ENCODE results near the gene NAAA. TPM values are rescaled to one million over a fixed set of nuclear protein-coding genes. Genes with fewer than 3 reads are reported as not detected.

Gene NAAA
- polyA plus RNA-seq, 1 of the 3 experiments (the other 2 are of a cell fraction), result 3.5 TPM

DNA sequence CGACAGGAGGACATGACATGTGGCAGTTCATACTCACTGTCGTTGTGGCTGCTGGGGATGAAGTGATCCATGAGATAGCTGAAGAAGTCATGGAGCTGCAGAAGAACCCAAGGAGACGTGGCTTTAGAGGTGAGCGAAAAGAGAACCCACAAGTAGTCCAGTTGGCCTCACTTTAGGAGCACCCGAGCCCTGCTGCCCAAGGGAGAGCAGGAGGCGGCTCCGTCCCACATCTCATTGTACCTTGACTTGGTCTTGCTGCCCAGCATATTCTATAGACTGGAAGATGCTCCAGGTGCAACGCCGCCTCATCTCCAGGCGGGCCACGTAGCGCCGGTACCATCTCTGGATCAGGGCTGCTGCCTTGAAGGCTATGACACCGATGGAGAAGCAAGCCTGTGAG, 49.2 kb downstream of the NAAA start:
- WGBS (ENCODE audit: low lambda C conversion rate), result 82% methylated on average over 7 of the region's 14 CpGs
- CTCF ChIA-PET, result interaction anchor here (1.0 to 2.1 kb wide), 2 partner anchors 13 to 24 kb away, joined by 4 to 13 read pairs; no protein-coding TSS in a partner anchor
- Histone ChIP-seq H3K27me3 (ENCODE audit: insufficient read depth) (peaks cover 11% of the 10 kb centered on the region; the same call in 1 of the 2 replicates), H3K9ac (no peak overlapping the region), H3K27ac (ENCODE audit: low read depth in 2 of 2, low read length in 1 of 2) (no peak overlapping the region), H3K4me2 (no peak overlapping the region), H3K4me1 (ENCODE audit: control insufficient read depth in 1 of 2, insufficient read depth in 2 of 2, low read depth in 1 of 2, low read length in 1 of 2) (no peaks in the 10 kb centered on the region), H3K9me3 (no peaks in the 10 kb centered on the region), H3K9me2 (no peaks in the 10 kb centered on the region), H4K20me1 (ENCODE audit: insufficient read depth) (no peaks in the 10 kb centered on the region), H3K4me3 (ENCODE audit: low read depth in 2 of 2, low read length in 1 of 2) (no peak overlapping the region), H3K79me2 (ENCODE audit: insufficient read depth) (no peaks in the 10 kb centered on the region), H3K36me3 (replicated peaks in 1 of 2; ENCODE audit: control insufficient read depth in 1 of 2, insufficient read depth in 2 of 2, low read length in 1 of 2) (no peaks in the 10 kb centered on the region), H2AFZ (ENCODE audit: low read depth) (no peak overlapping the region), H3F3A (replicated peaks; ENCODE audit: insufficient read depth) (no peaks in the 10 kb centered on the region)
- POLR2A ChIA-PET, result no interaction called here
- TF ChIP-seq, protein P1, sequence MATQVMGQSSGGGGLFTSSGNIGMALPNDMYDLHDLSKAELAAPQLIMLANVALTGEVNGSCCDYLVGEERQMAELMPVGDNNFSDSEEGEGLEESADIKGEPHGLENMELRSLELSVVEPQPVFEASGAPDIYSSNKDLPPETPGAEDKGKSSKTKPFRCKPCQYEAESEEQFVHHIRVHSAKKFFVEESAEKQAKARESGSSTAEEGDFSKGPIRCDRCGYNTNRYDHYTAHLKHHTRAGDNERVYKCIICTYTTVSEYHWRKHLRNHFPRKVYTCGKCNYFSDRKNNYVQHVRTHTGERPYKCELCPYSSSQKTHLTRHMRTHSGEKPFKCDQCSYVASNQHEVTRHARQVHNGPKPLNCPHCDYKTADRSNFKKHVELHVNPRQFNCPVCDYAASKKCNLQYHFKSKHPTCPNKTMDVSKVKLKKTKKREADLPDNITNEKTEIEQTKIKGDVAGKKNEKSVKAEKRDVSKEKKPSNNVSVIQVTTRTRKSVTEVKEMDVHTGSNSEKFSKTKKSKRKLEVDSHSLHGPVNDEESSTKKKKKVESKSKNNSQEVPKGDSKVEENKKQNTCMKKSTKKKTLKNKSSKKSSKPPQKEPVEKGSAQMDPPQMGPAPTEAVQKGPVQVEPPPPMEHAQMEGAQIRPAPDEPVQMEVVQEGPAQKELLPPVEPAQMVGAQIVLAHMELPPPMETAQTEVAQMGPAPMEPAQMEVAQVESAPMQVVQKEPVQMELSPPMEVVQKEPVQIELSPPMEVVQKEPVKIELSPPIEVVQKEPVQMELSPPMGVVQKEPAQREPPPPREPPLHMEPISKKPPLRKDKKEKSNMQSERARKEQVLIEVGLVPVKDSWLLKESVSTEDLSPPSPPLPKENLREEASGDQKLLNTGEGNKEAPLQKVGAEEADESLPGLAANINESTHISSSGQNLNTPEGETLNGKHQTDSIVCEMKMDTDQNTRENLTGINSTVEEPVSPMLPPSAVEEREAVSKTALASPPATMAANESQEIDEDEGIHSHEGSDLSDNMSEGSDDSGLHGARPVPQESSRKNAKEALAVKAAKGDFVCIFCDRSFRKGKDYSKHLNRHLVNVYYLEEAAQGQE (IDR thresholded peaks at IDR 0.05; ENCODE audit: low read depth, low read length), result no peak
- no peak for TF ChIP-seq NRF1 (IDR thresholded peaks at IDR 0.05; ENCODE audit: low read depth, low read length)
- TF ChIP-seq, protein P2, sequence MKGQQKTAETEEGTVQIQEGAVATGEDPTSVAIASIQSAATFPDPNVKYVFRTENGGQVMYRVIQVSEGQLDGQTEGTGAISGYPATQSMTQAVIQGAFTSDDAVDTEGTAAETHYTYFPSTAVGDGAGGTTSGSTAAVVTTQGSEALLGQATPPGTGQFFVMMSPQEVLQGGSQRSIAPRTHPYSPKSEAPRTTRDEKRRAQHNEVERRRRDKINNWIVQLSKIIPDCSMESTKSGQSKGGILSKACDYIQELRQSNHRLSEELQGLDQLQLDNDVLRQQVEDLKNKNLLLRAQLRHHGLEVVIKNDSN (IDR thresholded peaks at IDR 0.05; ENCODE audit: borderline replicate concordance, low read depth), result no peak
- TF ChIP-seq YY1 (IDR thresholded peaks at IDR 0.05; ENCODE audit: low read depth), result no peak
- no peak for TF ChIP-seq EP300 (IDR thresholded peaks at IDR 0.05; ENCODE audit: borderline replicate concordance in 1 of 2, low read depth in 1 of 2, low read length in 1 of 2)
- TF ChIP-seq, protein P3, sequence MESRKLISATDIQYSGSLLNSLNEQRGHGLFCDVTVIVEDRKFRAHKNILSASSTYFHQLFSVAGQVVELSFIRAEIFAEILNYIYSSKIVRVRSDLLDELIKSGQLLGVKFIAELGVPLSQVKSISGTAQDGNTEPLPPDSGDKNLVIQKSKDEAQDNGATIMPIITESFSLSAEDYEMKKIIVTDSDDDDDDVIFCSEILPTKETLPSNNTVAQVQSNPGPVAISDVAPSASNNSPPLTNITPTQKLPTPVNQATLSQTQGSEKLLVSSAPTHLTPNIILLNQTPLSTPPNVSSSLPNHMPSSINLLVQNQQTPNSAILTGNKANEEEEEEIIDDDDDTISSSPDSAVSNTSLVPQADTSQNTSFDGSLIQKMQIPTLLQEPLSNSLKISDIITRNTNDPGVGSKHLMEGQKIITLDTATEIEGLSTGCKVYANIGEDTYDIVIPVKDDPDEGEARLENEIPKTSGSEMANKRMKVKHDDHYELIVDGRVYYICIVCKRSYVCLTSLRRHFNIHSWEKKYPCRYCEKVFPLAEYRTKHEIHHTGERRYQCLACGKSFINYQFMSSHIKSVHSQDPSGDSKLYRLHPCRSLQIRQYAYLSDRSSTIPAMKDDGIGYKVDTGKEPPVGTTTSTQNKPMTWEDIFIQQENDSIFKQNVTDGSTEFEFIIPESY (IDR thresholded peaks at IDR 0.05; ENCODE audit: borderline replicate concordance, low read depth), result no peak
- no peak for TF ChIP-seq MXI1 (IDR thresholded peaks at IDR 0.05; ENCODE audit: low read depth, low read length)
- no peak for TF ChIP-seq RAD21 (IDR thresholded peaks at IDR 0.05; ENCODE audit: low read length)
- no peak for TF ChIP-seq ELF1 (IDR thresholded peaks at IDR 0.05)
- DNase-seq, result no peak

DNA sequence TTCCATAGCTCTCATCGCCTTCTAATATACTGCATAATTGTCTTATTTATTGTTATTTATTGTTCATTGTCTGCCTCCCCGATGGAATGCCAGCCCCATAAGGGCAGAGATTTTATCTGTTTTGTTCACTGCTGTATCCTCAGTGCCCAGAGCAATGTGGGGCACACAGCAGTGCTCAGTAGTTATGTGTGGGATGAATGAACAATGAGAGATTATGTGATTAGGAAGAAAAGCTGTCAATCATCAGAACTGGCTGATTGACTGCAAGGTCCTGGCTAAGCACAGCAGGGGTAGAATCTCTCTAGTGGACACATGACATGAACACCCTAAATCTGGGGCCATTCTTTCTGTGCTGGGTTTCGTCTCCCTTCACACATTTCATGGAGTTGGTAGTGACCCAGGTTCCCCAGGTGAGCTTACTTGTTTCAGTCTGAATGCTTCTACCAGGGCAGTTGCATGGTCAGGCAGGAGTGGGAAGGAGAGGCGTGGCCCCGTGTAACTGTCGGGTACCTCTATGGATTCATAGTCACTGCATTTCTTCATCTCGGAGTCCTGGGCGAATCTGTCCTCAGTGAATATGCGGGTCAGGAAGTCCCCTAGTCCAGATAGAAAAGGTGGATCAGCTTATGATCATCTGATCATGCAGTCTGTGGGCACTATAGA, 51.1 kb downstream of the NAAA start:
- no peak for TF ChIP-seq ELF1 (IDR thresholded peaks at IDR 0.05)
- no peak for TF ChIP-seq GABPA (IDR thresholded peaks at IDR 0.05; ENCODE audit: low read depth)
- no peak for TF ChIP-seq POLR2AphosphoS5 (IDR thresholded peaks at IDR 0.05; ENCODE audit: low read depth, low read length)
- Histone ChIP-seq H4K20me1 (ENCODE audit: insufficient read depth) (no peaks in the 10 kb centered on the region), H2AFZ (ENCODE audit: low read depth) (no peak overlapping the region), H3F3A (replicated peaks; ENCODE audit: insufficient read depth) (no peaks in the 10 kb centered on the region), H3K4me1 (ENCODE audit: control insufficient read depth in 1 of 2, insufficient read depth in 2 of 2, low read depth in 1 of 2, low read length in 1 of 2) (no peaks in the 10 kb centered on the region), H3K79me2 (ENCODE audit: insufficient read depth) (no peaks in the 10 kb centered on the region), H3K27ac (ENCODE audit: low read depth in 2 of 2, low read length in 1 of 2) (no peak overlapping the region), H3K9ac (no peak overlapping the region), H3K36me3 (replicated peaks in 1 of 2; ENCODE audit: control insufficient read depth in 1 of 2, insufficient read depth in 2 of 2, low read length in 1 of 2) (no peaks in the 10 kb centered on the region), H3K4me2 (no peak overlapping the region), H3K27me3 (ENCODE audit: insufficient read depth) (peaks cover 11% of the 10 kb centered on the region; the same call in 1 of the 2 replicates), H3K4me3 (ENCODE audit: low read depth in 2 of 2, low read length in 1 of 2) (no peak overlapping the region), H3K9me2 (no peaks in the 10 kb centered on the region), H3K9me3 (no peaks in the 10 kb centered on the region)
- 65% methylated on average over 8 of the region's 9 CpGs for WGBS (ENCODE audit: low lambda C conversion rate)
- no peak for DNase-seq
- CTCF ChIA-PET, result interaction anchor here (1.5 kb wide), 1 partner anchor 12 kb away, joined by 5 read pairs; the partner anchor contains the start of gene PPEF2
- POLR2A ChIA-PET, result no interaction called here

All from SK-N-SH (cell line).